Measurements from ENCODE around the gene C3orf33. TPM values are rescaled to one million over a fixed set of nuclear protein-coding genes. Genes with fewer than 3 reads are reported as not detected.
A peak's percentile ranks its signal among the peaks of the same experiment; 100 is the strongest.

The C3orf33 gene
- total RNA-seq, 1 experiment from 2014 or later = 9.5 TPM

DNA sequence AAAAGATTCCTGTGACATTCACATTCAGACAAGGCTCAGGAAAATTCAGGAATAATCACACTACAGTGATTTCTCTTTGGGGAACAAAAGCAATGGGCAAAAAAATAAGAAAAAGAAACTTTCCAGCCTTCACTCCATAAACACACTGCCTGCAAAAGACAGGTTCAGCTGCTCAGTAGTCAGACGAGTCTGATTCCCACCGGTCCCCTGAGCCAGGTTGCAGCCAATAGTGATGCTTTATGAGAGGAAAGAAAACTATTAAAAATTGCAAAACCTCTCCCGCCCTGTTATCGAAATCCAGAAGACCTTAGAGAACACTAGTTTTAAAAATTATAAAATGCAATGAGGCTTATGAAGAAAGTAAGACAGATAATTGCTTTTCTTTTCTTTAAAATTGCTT is 69.7 kb downstream of the C3orf33 start:
- TF ChIP-seq CTCF (IDR thresholded peaks at IDR 0.05; ENCODE audit: unreplicated experiment) = no peak
- Mint-ChIP-seq H3K4me3 (ENCODE audit: low read depth, unreplicated experiment) (peak overlapping the region; percentile 88), H3K36me3 (ENCODE audit: insufficient read depth, unreplicated experiment) (peaks cover 22% of the 10 kb centered on the region), H3K27me3 (ENCODE audit: unreplicated experiment) (no peaks in the 10 kb centered on the region), H3K27ac (ENCODE audit: unreplicated experiment) (peak overlapping the region; percentile 98), H3K4me1 (ENCODE audit: low read depth, unreplicated experiment) (peaks cover 30% of the 10 kb centered on the region), H3K9me3 (ENCODE audit: low read depth, unreplicated experiment) (no peaks in the 10 kb centered on the region)
- BruUV-seq (replicated peaks) = no TSS peak
- CTCF ChIA-PET = no interaction called here
- intact Hi-C loops (cut with micrococcal nuclease; ENCODE audit: unreplicated experiment) = loop anchor here (2.0 kb wide), 2 partner anchors 32 to 72 kb away; no protein-coding TSS in a partner anchor
- no peak for DNase-seq

DNA sequence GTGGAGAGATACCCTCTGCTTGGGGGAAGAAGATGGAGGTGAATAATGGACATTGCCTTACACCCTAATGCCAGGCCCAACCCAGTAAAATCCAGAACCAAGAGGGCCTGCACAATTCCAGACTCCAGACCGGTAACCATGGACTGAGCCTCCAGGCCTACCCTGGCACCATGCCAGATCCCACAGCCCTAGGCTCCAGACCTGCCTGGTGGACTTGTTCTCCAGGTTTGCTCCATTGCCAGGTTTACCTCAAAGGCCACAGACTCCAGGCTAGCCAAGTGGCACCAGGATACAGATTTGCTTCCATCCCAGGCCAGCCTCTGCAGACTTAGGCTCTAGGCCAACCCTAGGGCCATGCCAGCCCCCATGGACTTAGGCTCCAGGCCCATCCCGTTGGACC is 75.2 kb downstream of the C3orf33 start:
- BruUV-seq (replicated peaks) = no TSS peak
- no peak overlapping the region for H3K27ac Mint-ChIP-seq (ENCODE audit: unreplicated experiment)
- DNase-seq = peak; percentile 43
- no peak for TF ChIP-seq CTCF (IDR thresholded peaks at IDR 0.05; ENCODE audit: unreplicated experiment)
- no peak overlapping the region for H3K4me3 Mint-ChIP-seq (ENCODE audit: low read depth, unreplicated experiment)
- H3K36me3 Mint-ChIP-seq (ENCODE audit: insufficient read depth, unreplicated experiment) = no peaks in the 10 kb centered on the region
- CTCF ChIA-PET = no interaction called here
- no peaks in the 10 kb centered on the region for H3K9me3 Mint-ChIP-seq (ENCODE audit: low read depth, unreplicated experiment)
- no peaks in the 10 kb centered on the region for H3K27me3 Mint-ChIP-seq (ENCODE audit: unreplicated experiment)
- intact Hi-C loops (cut with micrococcal nuclease; ENCODE audit: unreplicated experiment) = no loop called here
- H3K4me1 Mint-ChIP-seq (ENCODE audit: low read depth, unreplicated experiment) = no peaks in the 10 kb centered on the region

GRCh38 chr3:155727836-155728235 is 78.2 kb downstream of the C3orf33 start:
- TF ChIP-seq CTCF (IDR thresholded peaks at IDR 0.05; ENCODE audit: unreplicated experiment) = no peak
- intact Hi-C loops (cut with micrococcal nuclease; ENCODE audit: unreplicated experiment) = no loop called here
- no peaks in the 10 kb centered on the region for H3K36me3 Mint-ChIP-seq (ENCODE audit: insufficient read depth, unreplicated experiment)
- no peak overlapping the region for H3K27ac Mint-ChIP-seq (ENCODE audit: unreplicated experiment)
- H3K4me1 Mint-ChIP-seq (ENCODE audit: low read depth, unreplicated experiment) = no peaks in the 10 kb centered on the region
- no peak for DNase-seq
- no TSS peak for BruUV-seq (replicated peaks)
- no peak overlapping the region for H3K4me3 Mint-ChIP-seq (ENCODE audit: low read depth, unreplicated experiment)
- H3K9me3 Mint-ChIP-seq (ENCODE audit: low read depth, unreplicated experiment) = peaks cover 5% of the 10 kb centered on the region
- CTCF ChIA-PET = interaction anchor here (0.7 kb wide), 1 partner anchor 108 kb away, joined by 5 read pairs; no protein-coding TSS in a partner anchor
- H3K27me3 Mint-ChIP-seq (ENCODE audit: unreplicated experiment) = no peaks in the 10 kb centered on the region

- DNase-seq = peak; percentile 36
- peaks cover 7% of the 10 kb centered on the region for H3K9me3 Mint-ChIP-seq (ENCODE audit: low read depth, unreplicated experiment)
- H3K36me3 Mint-ChIP-seq (ENCODE audit: insufficient read depth, unreplicated experiment) = no peaks in the 10 kb centered on the region
- CTCF ChIA-PET = interaction anchor here (1.0 to 3.7 kb wide), 5 partner anchors 9 to 108 kb away, joined by 4 to 12 read pairs (median 10); partner anchors contain the start of gene C3orf33
- H3K27me3 Mint-ChIP-seq (ENCODE audit: unreplicated experiment) = no peaks in the 10 kb centered on the region
- no peak for TF ChIP-seq CTCF (IDR thresholded peaks at IDR 0.05; ENCODE audit: unreplicated experiment)
- H3K4me1 Mint-ChIP-seq (ENCODE audit: low read depth, unreplicated experiment) = peaks cover 9% of the 10 kb centered on the region
- no peak overlapping the region for H3K27ac Mint-ChIP-seq (ENCODE audit: unreplicated experiment)
- intact Hi-C loops (cut with micrococcal nuclease; ENCODE audit: unreplicated experiment) = no loop called here
- no peak overlapping the region for H3K4me3 Mint-ChIP-seq (ENCODE audit: low read depth, unreplicated experiment)
- BruUV-seq (replicated peaks) = no TSS peak
These were observed 91.8 kb downstream of the C3orf33 start for GRCh38 chr3:155714295-155714718.

Other genes with a start within 250 kb of the C3orf33 start
- gene PLCH1, start 61.2 kb downstream of the C3orf33 start, total RNA-seq (2022) = 11.6 and 13.4 TPM in 2 replicates
- gene SLC33A1, start 48.1 kb upstream of the C3orf33 start, total RNA-seq (2022) = 61.6 and 72.0 TPM in 2 replicates
- gene GMPS, start 64.4 kb upstream of the C3orf33 start, total RNA-seq (2022) = 171 and 194 TPM in 2 replicates

All from Calu3 (cell line).